GM21423 (cell line): ENCODE data around the gene SIK2.
A peak's percentile ranks its signal among the peaks of the same experiment; 100 is the strongest.
"Not testable (repeated sequence)": the region's sequence is repeated elsewhere in the genome, so short reads cannot be mapped to it uniquely, and the experiment has no call there.

Source experiments
- ATAC-seq: cut with Tn5 transposase; IDR thresholded peaks from one replicate; pipeline ENCODE4 v1.9.1; 2021; ENCODE audit warnings: mild to moderate bottlenecking, moderate library complexity; ENCODE audit not compliant: unreplicated experiment

Gene SIK2

DNA sequence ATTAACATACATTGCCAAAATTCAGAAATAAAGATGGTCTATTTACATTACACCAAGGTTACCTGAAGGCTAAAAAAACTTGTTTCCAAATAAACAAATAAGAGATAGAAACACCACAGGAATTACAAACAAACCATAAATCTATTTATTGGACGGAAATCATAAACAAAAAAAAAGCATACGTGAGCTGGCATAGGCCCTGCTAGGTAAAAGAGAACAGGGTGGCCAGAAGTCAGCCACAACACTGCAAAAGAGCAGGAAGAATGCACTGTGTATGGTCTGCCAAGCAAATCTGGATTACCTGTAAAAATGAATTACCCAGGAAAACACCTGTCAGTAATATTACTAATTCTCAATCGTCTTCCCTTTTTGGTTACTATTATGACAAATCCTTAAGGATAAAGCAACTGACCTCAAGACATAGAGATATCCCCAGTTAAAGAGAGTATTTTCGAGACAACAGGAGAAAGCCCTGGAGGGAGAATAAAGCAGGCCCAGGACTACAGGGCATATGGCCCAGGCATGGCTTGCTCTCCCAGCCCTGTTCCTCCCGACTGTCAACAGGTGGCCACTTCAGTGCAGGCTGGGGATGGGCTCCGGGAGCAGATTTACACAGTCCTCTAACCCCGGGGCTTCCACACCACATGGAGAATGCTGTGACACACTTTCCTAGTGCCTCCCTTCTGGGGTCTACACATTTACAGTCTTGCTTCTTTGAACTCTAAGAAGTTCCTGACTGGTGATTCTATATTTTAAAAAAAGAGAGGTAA lies 146.0 kb downstream of the SIK2 start:
- no peak for ATAC-seq

DNA sequence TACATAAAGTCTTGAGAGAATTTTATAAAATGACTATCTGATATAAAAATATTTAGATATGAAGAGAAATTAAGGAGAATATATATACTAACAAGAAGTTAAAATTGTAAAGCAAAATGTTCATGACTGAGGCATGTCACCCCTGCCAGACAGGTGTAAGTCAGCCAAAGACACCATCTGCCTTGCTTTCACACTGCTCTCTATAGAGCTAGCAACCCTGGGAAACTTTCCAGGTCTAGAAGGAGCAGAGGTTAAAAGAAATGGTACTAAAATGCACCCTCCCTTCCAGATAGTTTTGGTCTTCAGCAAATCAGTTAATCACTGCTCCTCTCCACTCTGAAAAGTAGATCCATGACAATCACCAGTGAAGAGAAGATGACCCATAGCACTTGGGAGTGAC lies 147.4 kb downstream of the SIK2 start:
- no peak for ATAC-seq

DNA sequence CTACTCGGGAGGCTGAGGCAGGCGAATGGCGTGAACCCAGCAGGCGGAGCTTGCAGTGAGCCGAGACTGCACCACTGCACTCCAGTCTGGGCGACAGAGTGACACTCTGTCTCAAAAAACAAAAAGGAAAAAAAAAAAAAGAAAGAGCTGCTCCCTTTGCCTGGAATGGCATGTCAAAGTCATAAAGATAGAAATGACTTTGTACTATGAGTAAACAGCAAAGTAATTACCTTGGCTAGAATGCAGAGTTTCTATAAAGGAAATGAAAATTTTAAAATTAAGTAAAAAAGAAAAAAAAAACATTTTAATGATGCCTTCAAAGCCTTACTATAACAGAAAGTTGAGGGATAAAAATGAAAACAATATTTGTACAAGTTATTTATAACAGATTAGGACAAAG lies 153.8 kb downstream of the SIK2 start:
- no peak for ATAC-seq

DNA sequence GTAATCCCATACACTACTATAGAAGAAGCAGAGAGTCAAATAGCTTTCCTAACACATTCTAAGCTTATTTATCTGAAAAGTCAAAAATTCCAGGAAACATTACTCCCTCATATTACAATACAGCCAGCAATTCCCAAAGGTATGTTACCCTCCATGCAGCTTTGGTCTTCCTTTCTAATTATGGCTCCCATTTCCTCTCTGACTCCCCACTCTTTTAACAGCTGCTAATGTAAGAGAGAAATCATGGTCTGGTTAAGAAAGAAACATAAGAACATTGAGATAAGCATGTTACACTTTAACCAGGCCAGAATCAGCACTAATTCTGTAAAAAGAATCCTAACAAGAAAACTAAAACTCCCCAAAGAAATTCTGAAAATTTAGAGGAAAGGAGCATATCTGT lies 157.1 kb downstream of the SIK2 start:
- ATAC-seq: no peak

DNA sequence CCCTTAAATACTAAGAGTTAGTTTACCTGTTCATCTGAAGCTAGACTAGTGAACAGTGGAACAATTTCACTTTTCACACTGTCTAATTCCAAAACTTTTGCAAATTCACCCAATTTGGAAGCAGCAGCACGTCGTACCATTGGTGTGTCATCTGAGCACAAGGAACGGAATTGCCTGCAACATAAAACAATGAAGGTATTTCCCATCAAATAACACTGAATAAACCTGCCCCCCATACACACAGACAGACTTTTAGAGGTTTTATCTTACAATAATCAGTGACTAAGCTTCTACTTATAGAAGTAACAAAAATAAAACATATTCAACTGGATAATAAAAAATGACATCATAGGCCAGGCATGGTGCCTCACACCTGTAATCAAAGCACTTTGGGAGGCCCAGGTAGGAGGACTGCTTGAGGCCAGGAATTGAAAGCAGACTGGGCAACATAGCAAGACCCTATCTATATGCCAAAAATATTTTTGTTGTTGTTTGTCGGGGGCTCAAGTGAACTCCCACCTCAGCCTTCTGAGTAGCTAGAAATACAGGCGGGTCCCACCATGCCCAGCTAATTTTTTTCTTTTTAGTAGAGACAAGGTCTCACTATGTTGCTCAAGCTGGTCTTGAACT lies 157.6 kb downstream of the SIK2 start:
- ATAC-seq: no peak

DNA sequence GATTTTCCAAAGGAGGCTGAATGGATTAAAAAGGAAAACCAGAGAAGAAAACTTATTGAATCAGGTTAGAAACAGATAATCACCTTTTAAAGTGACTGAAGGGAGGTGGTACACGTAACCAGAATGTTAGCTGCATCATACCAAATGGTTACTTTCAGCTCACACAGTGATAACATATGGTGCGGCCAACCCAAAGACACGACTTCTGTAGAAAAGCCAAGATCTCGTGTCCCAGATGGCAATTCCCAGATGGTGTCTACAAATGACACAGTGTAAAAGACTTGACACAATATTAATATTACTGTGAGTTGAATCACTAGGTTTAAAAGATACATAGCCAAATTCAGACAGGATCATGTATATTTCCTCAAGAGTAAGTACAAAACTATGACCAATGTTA lies 158.8 kb downstream of the SIK2 start:
- ATAC-seq: no peak

DNA sequence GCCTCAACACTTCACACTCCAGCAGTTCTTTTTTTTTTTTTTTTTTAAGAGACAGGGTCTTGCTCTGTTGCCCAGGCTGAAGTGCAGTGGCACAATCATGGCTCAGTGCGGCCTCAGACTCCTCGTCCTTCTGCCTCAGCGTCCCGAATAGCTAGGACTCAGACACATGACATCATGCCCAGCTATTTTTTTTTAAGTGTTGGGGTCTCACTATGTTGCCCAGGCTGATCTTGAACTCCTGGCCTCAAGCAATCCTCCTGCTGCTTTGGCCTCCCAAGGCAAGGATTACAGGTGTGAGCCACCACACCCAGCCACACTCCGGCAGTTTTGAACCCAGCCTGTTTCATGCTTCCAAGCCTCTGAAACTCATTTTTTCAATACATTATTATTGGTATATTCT lies 160.3 kb downstream of the SIK2 start:
- no peak for ATAC-seq

DNA sequence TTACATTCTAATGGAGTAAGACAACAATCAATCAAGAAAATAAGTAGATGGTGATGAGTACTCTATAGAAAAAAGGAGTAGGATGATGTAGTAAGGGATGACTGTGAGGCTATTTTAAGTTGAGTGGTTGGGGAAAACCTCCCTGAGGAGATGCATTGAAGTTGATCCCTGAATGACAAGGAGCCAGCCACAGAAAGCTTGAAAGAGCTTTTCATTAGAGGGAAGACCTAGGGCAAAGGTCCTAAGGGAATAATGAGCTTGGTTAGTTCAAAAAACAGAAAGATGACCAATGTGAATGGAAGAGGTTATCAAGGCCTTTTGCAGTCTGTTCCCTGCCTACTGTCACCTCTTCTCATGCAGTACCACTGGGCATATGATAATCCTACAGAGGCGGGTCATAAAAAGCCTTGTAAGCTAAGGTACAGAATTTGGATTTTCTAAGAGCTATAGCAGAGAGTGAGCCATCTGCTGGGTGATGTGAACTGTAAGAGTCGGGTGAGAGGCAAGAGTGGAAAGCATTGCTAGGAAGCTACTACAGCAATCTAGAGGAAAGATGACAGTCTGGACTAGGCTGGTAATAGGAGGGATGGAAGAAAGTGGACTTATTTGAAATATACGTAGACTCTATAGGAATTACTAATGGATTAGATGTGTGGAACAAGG lies 160.9 kb downstream of the SIK2 start:
- ATAC-seq: no peak

DNA sequence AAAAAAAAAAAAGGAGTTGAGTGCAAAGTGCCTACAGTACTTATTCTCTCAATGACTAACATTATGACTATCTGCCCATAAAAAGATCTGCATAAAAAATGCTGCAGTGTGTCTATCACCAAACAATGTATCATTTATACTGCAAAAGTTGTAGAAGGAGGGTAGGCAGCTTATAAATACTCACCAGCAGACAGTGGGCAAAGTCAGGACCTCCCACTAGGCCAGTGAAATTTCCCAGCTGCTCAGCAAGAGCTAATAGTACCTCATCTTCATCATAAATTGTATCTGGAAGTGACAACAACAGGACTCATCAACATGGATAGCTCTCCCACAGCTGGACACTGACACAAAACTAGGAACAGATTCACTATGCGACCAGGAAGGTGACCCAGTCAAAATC lies 162.4 kb downstream of the SIK2 start:
- no peak for ATAC-seq

DNA sequence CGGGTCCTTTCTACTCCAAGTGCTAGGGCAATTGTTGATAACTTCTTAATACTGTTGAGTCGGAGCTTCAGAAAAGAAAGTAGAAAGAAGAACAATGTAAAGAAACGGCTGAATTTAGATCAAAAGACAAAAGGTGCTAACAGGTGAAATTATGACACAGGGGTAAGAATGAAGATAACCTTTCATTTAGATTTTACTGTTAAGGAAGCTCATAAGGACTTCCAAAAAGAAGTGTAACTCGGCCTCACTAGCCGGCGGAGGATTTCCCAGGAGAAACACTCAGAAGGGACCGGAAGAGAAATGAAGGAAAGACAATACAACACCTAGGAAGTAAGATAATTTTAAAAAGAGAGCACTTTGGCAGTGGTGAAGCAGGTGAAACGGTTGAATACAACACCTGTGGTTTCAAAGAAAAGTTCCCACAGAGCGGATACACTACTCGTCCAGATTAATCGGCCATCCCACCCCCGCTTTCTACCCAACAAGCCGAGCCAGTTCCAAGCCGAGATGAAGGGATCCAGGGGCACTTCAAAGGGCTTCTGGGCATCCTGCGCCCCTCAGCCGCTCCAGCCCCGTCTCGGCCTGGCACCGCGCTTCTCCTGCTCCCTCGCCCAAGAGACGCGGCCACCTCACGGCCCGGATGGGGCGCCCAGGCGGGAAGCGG lies 163.2 kb downstream of the SIK2 start:
- peak; percentile 35 for ATAC-seq

DNA sequence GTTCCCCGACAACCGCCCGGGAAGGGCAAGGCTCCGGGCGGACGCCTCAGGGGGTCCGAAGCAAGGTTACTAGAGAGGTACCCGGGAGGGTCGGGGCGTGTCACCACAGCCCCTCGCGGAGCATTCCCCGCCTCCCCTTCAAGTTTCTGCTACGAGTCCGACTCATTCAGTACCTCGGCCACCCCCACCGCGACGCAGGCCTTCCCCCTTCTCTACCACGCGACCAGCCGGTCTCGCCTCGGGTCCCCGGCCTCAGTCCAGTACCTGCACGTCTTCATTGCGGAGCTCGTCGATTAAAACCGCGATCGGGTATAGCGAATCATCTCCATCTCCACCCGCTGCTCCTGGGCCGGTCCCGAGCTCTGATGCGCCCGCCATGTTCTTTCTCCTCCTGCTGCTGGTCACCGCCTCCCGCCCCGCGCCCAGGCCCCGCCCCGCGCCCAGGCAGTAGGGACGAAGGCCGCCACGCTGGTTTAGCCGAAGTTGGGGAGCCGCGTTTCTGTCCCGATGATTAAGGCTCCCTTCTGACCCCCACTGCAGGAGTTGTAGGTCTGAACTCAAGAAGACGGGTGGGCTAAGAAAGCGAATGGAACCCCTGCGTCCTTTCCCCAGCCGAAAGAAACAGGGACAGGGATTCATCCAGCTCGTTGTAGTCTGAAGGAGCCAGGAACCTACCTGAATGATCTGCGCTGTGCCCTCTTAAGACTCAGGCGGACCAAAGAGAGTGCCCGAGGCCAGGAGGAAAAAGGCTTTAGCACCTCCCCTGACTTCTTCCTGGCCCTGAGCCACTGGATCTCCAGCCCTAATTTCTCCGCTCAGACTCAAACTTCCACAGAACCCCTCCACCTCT lies 164.0 kb downstream of the SIK2 start, which contains the start of gene PPP2R1B:
Gene PPP2R1B (minus strand): TSS at position 406 of the 850 bp plus-strand sequence. CDS start 28 bp downstream, at position 378.
- ATAC-seq: peak; percentile 88

DNA sequence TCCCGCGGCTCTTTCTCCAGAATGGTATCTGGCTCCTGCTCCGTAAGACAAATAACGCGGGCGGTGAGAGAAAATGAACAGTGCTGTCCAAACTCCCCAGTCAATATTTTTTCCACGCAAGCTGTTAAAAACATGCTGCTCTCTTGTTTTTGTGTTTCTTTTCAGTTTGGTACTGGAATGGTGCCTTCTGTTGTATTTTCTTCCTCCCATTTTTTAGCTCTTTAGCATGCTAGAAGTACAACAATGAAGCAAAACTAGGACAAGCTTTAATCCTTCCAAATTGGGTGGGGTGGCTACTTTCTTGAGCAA lies 164.5 kb downstream of the SIK2 start:
- ATAC-seq: no peak

DNA sequence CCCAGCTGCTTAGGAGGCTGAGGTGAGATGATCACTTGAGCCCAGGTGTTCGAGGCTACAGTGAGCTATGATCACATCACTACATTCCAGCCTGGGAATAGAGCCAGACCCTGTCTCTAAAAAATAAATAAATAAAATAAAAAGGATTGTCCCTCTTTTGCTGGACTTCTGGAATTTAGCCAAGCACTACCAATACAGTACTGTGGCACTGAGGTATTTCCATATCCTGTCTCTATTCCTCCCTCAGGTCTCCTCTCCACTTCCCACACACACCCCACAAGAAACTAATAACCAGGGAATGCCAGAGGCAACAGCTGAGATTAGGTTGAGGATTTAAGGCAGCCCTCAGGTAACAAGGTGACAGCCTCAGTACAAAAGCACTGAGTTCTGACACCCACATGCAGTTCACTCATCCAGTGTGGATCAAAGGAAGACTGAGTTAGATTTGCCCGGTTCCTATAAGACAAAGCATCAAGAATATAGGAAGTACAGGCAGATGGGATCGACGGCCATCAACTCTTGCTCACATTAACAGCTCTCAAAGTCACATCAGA lies 168.4 kb downstream of the SIK2 start:
- ATAC-seq: no peak

DNA sequence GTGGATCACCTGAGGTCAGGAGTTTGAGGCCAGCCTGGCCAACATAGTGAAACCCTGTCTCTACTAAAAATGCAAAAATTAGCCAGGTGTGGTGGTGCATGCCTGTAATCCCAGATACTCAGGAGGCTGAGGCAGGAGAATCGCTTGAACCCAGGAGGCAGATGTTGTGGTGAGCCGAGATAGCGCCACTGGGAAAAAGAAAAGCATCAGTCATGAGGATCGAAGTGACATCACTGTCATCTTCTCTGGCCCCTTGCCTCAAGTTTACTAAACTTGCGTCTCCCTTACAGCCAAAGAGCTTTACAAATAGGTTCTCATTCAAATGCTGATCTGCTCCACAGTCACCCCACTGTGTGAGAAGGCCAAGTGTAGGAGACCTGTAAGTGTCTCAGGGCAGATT lies 169.0 kb downstream of the SIK2 start:
- not testable (repeated sequence) for ATAC-seq

DNA sequence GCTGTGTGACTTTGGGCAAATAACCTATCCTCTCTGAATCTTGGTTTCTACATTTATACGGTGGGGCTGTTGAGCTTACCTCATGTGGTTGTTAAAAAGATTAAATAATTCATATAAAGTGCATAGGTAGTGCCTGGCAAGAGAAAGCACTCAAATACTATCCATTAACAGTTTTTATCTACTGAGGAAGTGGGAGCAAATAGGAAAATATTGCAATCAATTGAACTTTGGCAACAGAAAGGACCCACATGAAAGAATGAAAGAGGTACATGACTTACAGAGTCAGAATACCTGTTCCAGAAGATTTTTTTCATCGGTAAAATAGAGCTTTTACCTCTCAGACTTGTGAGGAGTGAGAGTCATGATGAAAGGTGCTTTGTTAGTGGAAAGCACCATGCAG lies 170.3 kb downstream of the SIK2 start:
- ATAC-seq: no peak

DNA sequence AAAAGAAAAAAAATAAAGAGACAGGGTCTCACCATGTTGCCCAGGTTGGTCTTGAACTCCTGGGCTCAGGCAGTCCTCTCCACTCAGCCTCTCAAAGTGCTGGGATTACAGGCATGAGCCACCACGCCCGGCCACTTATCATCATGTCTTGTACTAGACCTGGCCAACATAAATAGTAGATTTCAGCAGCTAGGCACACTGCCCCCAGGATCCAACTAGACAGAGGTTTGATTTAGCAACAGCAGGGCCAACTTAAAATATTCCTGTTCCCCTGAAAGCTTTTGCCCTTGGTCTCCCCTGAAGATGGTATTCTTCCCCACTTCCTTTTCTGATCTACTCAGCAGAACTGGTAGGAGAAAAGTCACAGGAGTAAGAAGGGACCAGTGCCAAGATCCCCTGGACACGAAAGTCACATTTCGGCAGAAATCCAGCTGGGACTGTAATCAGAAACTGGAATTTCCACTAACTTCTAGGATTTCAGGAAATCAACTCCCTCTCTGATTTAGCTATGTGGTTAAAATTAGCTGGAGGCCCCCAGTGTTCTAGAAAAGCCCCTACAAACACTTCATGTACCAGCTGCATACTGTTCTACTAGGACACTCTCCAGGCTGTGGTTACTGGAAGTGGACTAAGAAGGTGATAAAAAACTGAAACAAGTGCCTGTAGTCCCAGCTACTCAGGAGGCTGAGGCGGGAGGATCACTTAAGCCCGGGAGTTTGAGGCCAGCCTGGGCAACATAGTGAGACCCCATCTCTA lies 172.9 kb downstream of the SIK2 start:
- ATAC-seq: no peak

DNA sequence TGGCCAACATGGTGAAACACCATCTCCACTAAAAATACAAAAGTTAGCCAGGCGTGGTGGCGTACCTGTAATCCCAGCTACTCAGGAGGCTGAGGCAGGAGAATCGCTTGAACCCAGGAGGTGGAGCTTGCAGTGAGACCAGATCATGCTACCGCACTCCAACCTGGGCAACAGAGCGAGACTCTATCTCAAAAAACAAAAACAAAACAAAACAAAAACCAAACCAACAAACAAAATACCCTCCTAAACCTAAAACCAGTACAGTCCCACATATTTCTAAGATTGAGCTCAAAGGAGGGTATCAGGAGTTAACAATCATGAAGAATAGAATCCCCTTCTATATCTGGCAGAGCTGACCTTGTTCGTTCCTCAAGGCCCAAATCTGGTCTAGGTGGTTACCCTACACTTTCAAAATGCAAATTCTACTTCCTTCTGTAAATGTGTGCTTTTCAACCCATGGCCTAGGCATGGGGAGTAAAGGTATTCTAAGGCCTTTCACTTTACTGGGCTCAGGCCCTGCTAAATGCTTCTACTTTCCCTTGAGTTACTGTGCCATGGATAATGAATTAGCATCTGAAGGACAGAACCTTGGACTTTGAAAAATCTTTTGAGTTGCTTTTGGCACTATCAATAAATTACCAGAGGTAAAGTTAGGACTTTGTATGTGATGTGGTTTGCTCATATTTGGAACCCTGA lies 174.3 kb downstream of the SIK2 start:
- ATAC-seq: peak; percentile 98

DNA sequence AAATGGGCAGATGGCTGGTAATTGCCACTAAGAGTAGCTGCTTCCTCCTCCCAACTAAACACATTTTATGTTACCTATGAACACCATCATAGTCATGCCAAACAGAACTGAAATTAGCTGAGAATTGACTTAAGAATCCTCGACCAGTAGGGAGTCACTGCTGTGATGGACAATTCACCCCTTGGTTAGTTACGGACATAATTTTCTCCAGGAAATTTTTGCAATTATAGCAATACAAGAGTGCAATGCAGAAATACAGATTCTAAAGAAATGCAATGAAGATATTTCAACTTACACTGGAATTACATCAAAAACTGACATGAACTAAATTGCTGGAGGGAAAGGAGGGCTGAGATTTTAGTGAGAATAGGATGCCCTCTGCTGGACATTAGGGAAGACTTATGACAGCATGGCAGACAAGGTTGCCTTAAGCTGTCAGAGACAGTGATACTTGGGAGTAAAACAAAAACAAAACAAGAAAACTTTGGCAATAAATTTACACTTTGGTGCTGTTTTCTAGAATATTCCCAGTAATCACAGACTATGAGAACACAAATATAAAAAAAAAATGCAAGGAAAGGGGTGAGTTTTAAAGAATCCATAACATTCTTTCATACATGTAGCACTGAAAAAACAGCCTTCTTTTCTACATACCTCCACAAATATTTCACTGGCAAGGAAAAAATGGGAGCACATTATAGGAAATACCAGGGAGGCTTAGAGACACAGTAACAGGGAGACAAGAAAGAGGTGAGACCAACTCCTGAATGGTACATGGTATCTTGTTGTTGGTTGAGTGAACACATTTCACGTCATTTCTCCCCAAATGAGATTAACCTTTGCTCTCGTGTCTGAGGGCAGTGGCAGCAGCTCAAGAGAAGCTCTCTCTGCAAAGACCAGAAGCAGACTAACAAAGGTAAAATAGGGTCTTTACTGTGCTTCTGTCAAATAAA lies 175.1 kb downstream of the SIK2 start:
- peak; percentile 42 for ATAC-seq
